Measurements from ENCODE around the gene LCOR.

The LCOR gene

DNA sequence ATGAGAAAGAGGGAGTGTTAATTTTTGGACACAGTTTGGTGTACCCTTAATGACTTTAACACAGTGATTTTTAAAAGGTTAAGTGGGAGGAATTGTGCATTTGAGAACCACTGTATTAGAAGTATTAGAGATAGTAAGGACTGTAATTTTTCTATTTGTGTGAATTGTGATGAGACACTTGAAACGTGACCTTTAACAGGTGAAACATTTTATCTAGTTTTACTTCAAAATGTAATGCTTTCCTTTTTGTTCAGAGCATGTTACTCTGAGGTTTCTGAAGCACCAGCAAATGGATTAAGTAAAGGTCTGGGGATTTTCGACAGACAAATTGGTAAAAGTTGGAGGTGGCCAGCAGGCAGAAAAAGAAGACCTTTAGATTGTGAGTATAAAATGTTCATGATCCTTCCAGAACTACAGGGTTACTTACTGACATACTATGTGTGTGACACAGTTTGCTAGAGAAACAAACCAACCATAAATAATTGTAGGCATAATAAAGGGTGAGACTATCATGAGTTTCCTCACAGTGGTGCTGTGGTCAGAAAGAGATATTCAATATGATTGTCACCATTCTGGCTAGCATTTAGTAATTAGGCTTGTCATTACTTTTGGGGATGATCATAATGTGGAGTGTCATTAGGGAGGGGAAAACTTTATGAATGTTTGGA is 26.1 kb downstream of the LCOR start:
- no peaks in the 10 kb centered on the region for H3K9me3 ChIP-seq (ENCODE audit: severe bottlenecking)
- ATAC-seq (ENCODE audit: low read depth) (no peak), DNase-seq (ENCODE audit: low spot score) (no peak)
- TF ChIP-seq, protein P1, sequence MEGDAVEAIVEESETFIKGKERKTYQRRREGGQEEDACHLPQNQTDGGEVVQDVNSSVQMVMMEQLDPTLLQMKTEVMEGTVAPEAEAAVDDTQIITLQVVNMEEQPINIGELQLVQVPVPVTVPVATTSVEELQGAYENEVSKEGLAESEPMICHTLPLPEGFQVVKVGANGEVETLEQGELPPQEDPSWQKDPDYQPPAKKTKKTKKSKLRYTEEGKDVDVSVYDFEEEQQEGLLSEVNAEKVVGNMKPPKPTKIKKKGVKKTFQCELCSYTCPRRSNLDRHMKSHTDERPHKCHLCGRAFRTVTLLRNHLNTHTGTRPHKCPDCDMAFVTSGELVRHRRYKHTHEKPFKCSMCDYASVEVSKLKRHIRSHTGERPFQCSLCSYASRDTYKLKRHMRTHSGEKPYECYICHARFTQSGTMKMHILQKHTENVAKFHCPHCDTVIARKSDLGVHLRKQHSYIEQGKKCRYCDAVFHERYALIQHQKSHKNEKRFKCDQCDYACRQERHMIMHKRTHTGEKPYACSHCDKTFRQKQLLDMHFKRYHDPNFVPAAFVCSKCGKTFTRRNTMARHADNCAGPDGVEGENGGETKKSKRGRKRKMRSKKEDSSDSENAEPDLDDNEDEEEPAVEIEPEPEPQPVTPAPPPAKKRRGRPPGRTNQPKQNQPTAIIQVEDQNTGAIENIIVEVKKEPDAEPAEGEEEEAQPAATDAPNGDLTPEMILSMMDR (IDR thresholded peaks at IDR 0.05; ENCODE audit: poor library complexity, severe bottlenecking): no peak
- peaks cover 3% of the 10 kb centered on the region for H3K36me3 ChIP-seq (ENCODE audit: low read depth)
- no peaks in the 10 kb centered on the region for H3K27me3 ChIP-seq (ENCODE audit: insufficient read depth, poor library complexity, severe bottlenecking)
- no peak overlapping the region for H3K4me3 ChIP-seq (ENCODE audit: severe bottlenecking)
- no peak overlapping the region for H3K27ac ChIP-seq (ENCODE audit: poor library complexity, severe bottlenecking)
- peaks cover 9% of the 10 kb centered on the region for H3K4me1 ChIP-seq (ENCODE audit: insufficient read depth, poor library complexity, severe bottlenecking)

DNA sequence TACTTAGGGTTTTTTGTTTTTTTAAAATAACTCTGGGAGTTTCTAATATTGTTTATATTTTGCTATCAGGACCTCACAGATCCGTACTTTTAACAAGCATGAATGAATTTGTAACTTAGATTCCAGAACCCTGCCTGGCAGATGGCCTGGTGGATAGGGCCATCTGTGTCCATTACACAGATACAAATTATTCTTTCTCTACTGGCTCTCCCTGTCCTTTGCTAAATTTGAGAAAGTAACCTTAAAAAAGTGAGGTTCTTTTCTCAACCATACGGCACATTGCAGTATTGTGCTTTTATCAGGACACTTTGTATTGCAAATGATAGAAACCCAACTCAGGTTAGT is 26.6 kb downstream of the LCOR start:
- Histone ChIP-seq H3K27ac (ENCODE audit: poor library complexity, severe bottlenecking) (no peak overlapping the region), H3K4me1 (ENCODE audit: insufficient read depth, poor library complexity, severe bottlenecking) (peaks cover 12% of the 10 kb centered on the region), H3K4me3 (ENCODE audit: severe bottlenecking) (no peak overlapping the region), H3K27me3 (ENCODE audit: insufficient read depth, poor library complexity, severe bottlenecking) (no peaks in the 10 kb centered on the region), H3K36me3 (ENCODE audit: low read depth) (peaks cover 3% of the 10 kb centered on the region), H3K9me3 (ENCODE audit: severe bottlenecking) (no peaks in the 10 kb centered on the region)
- no peak for ATAC-seq (ENCODE audit: low read depth)
- DNase-seq (ENCODE audit: low spot score): no peak
- TF ChIP-seq, protein P1 (IDR thresholded peaks at IDR 0.05; ENCODE audit: poor library complexity, severe bottlenecking): no peak

DNA sequence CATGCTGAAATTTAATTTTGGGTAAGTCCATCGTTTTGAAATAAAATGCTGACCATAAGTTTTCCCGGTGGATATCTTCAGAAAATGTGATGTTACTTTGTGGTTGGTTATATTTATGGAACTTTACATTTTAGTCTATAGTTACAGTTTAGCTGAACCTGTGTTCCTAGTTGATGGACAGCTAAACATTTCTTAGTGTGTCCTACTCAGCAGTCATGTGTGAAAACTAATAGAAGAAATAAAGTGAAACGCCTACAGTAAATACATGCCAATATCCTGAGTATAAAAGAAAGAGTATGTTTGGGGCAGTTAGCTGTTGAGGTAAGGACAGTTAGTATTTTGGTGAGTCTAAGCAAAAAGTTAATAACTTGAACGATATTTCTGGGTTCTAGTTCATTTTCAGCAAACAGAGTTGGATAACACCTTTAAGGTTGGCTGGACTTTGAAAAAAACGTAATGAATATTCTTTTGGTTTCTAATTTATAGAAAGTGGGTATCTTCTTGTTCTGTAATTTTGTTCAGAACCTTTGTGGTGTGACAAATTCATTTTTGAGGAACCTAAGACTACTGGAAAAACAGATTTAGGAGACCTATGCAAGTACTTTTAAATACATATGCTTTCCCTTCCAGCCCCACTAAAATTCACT is 28.7 kb downstream of the LCOR start:
- Histone ChIP-seq H3K27ac (ENCODE audit: poor library complexity, severe bottlenecking) (no peak overlapping the region), H3K36me3 (ENCODE audit: low read depth) (peaks cover 3% of the 10 kb centered on the region), H3K4me1 (ENCODE audit: insufficient read depth, poor library complexity, severe bottlenecking) (peaks cover 24% of the 10 kb centered on the region), H3K4me3 (ENCODE audit: severe bottlenecking) (no peak overlapping the region), H3K9me3 (ENCODE audit: severe bottlenecking) (no peaks in the 10 kb centered on the region), H3K27me3 (ENCODE audit: insufficient read depth, poor library complexity, severe bottlenecking) (no peaks in the 10 kb centered on the region)
- ATAC-seq (ENCODE audit: low read depth) (no peak), DNase-seq (ENCODE audit: low spot score) (no peak)
- TF ChIP-seq, protein P1 (IDR thresholded peaks at IDR 0.05; ENCODE audit: poor library complexity, severe bottlenecking): no peak

DNA sequence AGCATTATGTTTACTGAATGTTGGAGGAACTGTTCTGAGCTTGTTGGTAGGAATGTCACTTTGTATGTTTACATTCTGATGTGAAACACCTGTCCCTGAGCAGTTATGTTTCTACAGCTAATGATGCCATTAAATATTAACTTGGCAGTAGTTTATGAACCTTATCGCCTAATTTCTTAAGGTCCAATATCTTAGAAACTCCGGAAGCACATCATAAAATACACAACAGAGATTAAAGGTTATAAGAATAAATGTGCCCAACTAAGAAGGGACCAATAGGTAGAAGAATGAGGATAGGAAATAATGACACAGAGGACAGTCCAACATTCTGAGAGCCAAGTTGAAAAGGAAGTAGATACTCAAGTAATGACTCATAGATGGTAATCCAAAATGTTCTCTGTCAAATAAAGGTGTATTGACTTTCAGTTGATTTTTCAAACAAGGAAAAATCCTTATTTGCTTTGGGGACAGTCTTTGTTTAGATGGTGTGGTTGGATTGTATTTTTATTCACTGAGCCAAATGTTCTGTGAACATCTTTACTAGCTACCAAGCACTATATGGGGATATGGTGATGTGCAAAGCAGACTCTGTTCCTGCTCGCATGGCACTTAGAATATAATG is 31.9 kb downstream of the LCOR start:
- DNase-seq (ENCODE audit: low spot score) (no peak), ATAC-seq (ENCODE audit: low read depth) (peak; percentile 94)
- H3K27ac ChIP-seq (ENCODE audit: poor library complexity, severe bottlenecking): peak overlapping the region; percentile 69

More for the DNA sequence above, 31.9 kb downstream of the LCOR start:
- H3K4me1 ChIP-seq (ENCODE audit: insufficient read depth, poor library complexity, severe bottlenecking): peaks cover 18% of the 10 kb centered on the region
- H3K27me3 ChIP-seq (ENCODE audit: insufficient read depth, poor library complexity, severe bottlenecking): no peaks in the 10 kb centered on the region
- no peak overlapping the region for H3K4me3 ChIP-seq (ENCODE audit: severe bottlenecking)
- TF ChIP-seq, protein P1 (IDR thresholded peaks at IDR 0.05; ENCODE audit: poor library complexity, severe bottlenecking): no peak
- no peaks in the 10 kb centered on the region for H3K9me3 ChIP-seq (ENCODE audit: severe bottlenecking)
- H3K36me3 ChIP-seq (ENCODE audit: low read depth): peaks cover 3% of the 10 kb centered on the region; the same call in 1 of the 2 replicates

Data from RWPE2 (cell line).